HFFc6 (cell line): ENCODE results near the gene PHPT1. TPM values are rescaled to one million over a fixed set of nuclear protein-coding genes. Genes with fewer than 3 reads are reported as not detected.

Source experiments
- DNase-seq: peaks from one replicate; pipeline ENCODE4 v3.0.0-alpha.2; 2018
- H3K27ac Mint-ChIP-seq: 2 replicates; pipeline ENCODE4 v1.8.0; 2020; ENCODE audit warnings: mild to moderate bottlenecking, mixed read lengths
- H3K27me3 Mint-ChIP-seq: 2 replicates; pipeline ENCODE4 v1.8.0; 2021; ENCODE audit warnings: mild to moderate bottlenecking, moderate library complexity, mixed read lengths; ENCODE audit not compliant: insufficient read depth
- H3K36me3 Mint-ChIP-seq: 2 replicates; pipeline ENCODE4 v1.8.0; 2021; ENCODE audit warnings: low read depth, mixed read lengths
- H3K4me1 Mint-ChIP-seq: 2 replicates; pipeline ENCODE4 v1.8.0; 2020; ENCODE audit warnings: low read depth, mixed read lengths
- H3K4me3 Mint-ChIP-seq: 2 replicates; pipeline ENCODE4 v1.8.0; 2020; ENCODE audit warnings: mild to moderate bottlenecking, moderate library complexity, mixed read lengths
- H3K9me3 Mint-ChIP-seq: 2 replicates; pipeline ENCODE4 v1.8.0; 2020; ENCODE audit warnings: mild to moderate bottlenecking, mixed read lengths
- CTCF ChIP-seq: fragments of 200-600 bp; sonication (generic); IDR thresholded peaks from 2 replicates; pipeline ENCODE4 v1.5.0; 2021; ENCODE audit warnings: antibody characterized with exemption, mild to moderate bottlenecking
- total RNA-seq, 6 experiments: library from RNA; stranded (reverse); fragmentation: NEBNext Ultra II Directional; extraction: Animal tissue kit (Norgen Biotek cat#: 25700); gene quantifications; 2 replicates in 1 of 6; 3 replicates in 5 of 6; pipeline ENCODE4 v1.2.3, GENCODE V29; 2021

The PHPT1 gene
- total RNA-seq, 6 experiments from 2014 or later = 156 to 181 (median 169) TPM

DNA sequence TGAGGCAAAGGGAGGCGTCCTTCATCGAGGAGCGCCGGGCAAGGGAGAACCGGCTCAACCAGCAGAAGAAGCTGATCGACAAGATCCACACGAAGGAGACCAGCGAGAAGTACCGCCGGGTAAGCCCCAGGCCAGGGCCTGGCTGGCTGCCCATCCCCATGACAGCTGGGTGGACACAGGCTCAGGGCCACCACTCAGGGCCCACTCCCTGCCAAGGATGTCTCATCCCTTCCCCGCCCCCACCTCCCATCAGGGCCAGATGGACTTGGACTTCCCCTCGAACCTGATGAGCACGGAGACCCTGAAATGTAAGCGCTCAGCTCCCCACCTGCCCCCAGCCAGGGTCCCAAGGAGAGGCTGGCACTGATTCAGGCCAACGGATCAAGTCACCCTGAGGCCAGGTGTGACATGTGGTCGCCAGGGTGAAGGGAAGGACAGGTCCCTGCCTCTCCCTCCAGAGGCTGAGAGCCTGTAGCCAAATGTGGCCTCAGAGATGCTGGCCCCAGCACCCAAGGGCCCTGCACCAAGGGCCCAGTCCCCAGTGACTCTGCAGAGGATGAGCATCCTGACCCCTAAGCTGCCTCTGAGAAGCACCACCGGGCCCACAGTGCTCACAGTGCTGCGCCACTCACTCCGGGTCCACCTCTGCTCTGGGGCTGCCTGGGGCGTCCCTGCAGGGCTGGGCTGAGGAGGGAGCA is 44.6 kb upstream of the PHPT1 start:
- H3K9me3 Mint-ChIP-seq = no peaks in the 10 kb centered on the region
- peaks cover 14% of the 10 kb centered on the region for H3K27me3 Mint-ChIP-seq
- no peak overlapping the region for H3K27ac Mint-ChIP-seq
- H3K4me1 Mint-ChIP-seq = peaks cover 27% of the 10 kb centered on the region
- H3K36me3 Mint-ChIP-seq = peaks cover 6% of the 10 kb centered on the region; the same call in 1 of the 2 replicates
- DNase-seq = no peak
- no peak for TF ChIP-seq CTCF
- no peak overlapping the region for H3K4me3 Mint-ChIP-seq

GRCh38 chr9:136805207-136805740 is 43.9 kb upstream of the PHPT1 start:
- DNase-seq = no peak
- no peak overlapping the region for H3K4me3 Mint-ChIP-seq
- peaks cover 31% of the 10 kb centered on the region for H3K4me1 Mint-ChIP-seq
- H3K27me3 Mint-ChIP-seq = peaks cover 13% of the 10 kb centered on the region
- no peak for TF ChIP-seq CTCF
- H3K9me3 Mint-ChIP-seq = no peaks in the 10 kb centered on the region
- H3K27ac Mint-ChIP-seq = no peak overlapping the region
- H3K36me3 Mint-ChIP-seq = peaks cover 12% of the 10 kb centered on the region; the same call in 1 of the 2 replicates

- peaks cover 28% of the 10 kb centered on the region for H3K4me1 Mint-ChIP-seq
- peak overlapping the region; percentile 88 for H3K4me3 Mint-ChIP-seq
- no peak for TF ChIP-seq CTCF
- no peak for DNase-seq
- no peaks in the 10 kb centered on the region for H3K9me3 Mint-ChIP-seq
- H3K36me3 Mint-ChIP-seq = peaks cover 15% of the 10 kb centered on the region
- peaks cover 5% of the 10 kb centered on the region for H3K27me3 Mint-ChIP-seq
- H3K27ac Mint-ChIP-seq = no peak overlapping the region
These were observed 43.1 kb upstream of the PHPT1 start for GRCh38 chr9:136806067-136806466.

GRCh38 chr9:136806631-136807201 is 42.5 kb upstream of the PHPT1 start:
- H3K4me3 Mint-ChIP-seq = peak overlapping the region; percentile 88
- DNase-seq = no peak
- no peaks in the 10 kb centered on the region for H3K9me3 Mint-ChIP-seq
- peaks cover 30% of the 10 kb centered on the region for H3K4me1 Mint-ChIP-seq
- H3K36me3 Mint-ChIP-seq = peaks cover 16% of the 10 kb centered on the region
- peaks cover 5% of the 10 kb centered on the region for H3K27me3 Mint-ChIP-seq
- no peak for TF ChIP-seq CTCF
- peak overlapping the region; percentile 45 for H3K27ac Mint-ChIP-seq

GRCh38 chr9:136807281-136808074 is 41.7 kb upstream of the PHPT1 start, which contains the start of gene RABL6:
Gene RABL6 (plus strand): TSS chr9:136807948. CDS start chr9:136808197, 249 bp downstream.
- Mint-ChIP-seq H3K27me3 (no peaks in the 10 kb centered on the region), H3K27ac (peak within 1 kb of the TSS; percentile 69), H3K4me1 (peaks cover 30% of the 10 kb centered on the region), H3K9me3 (no peaks in the 10 kb centered on the region), H3K4me3 (peak within 1 kb of the TSS; percentile 88), H3K36me3 (peaks cover 16% of the 10 kb centered on the region)
- peak; percentile 49 for DNase-seq
- no peak for TF ChIP-seq CTCF
